HG03135 (cell line): ENCODE measurements around the gene BBS12.

Experiments
- ATAC-seq: cut with Tn5 transposase; IDR thresholded peaks from one replicate; pipeline ENCODE4 v1.9.1; 2021; ENCODE audit warnings: mild to moderate bottlenecking, moderate library complexity; ENCODE audit not compliant: unreplicated experiment

The BBS12 gene

DNA sequence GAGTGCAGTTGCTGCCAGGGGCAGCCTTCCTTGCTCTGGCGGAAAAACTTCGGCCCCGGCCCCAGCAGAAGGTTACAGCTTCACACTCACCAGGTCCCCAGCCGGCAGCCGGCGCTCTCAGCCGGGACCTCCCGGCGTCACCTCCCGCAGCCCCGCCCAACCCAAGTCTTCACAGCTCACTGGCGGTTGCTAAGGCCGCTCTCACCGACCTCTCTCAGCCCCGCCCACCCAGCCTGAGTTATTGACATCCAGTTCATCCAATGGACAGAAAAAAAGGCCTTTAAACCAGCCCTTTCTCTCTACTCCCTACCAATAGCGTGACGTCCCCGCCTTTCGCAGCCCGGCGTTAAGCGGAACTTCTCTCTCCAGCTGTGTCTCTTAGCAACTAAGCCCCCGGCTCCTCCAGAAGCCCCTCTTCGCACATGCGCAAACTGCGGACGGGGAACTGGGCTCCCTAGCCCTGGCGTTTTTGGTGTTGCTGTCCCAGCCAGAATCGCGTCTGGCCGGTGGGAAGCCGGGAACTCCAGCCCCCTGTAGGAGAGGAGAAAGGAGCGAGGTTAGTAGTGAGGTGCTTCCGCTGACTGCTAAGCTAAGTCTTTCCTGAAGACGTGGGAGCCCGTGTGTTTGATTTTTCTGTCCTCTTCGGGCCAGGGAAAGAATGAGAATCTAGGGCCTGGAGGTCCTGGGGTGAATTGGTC is at the start of gene BBS12:
BBS12 (plus strand) TSS at position 376 of the 698 bp plus-strand sequence. CDS start 9,189 bp downstream, outside the sequence.
- peak; percentile 100 for ATAC-seq

DNA sequence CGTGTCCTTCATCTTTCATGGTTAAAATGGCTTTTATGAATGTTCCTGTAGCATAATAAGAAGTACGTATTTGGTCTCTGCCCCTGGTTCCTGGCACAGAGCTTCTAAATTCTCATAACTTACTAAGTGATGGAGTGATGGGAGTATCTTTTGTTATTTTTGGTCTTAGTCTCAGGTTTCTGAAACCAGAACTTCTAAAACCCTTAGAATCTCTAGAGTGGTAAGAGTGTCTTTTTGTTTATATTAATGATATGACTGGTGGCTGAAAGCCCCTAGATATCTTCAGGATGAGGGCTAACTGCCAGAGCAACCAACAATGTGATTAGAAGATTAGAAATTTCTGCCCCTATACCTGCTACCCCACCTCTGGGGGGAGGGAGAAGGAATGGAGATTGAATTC is 45.8 kb upstream of the BBS12 start:
- no peak for ATAC-seq

DNA sequence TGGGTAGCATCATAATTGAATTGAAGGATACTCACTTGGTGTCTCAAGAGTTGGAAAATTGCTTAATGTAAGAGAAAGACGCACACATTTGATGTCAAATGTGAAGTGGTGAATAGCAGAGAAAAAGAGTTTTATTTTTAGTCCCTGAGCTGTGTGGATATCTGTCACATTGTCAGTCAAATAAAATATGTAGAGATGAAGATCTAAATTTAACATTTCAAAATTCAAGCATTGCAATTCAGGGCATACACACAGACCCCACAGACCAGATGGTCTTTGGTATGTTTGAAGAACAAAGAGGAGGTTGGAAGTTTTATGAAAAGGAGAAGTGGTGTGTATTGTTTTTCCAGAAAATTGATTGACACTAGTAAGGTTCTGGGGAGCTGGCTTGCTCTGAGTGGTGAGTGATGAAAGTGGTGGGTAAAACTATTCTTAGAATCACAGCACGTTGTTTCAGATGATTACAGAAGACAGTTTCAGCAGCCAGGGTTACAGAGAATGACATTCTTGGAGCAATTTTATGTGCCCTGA is 44.9 kb upstream of the BBS12 start:
- no peak for ATAC-seq

DNA sequence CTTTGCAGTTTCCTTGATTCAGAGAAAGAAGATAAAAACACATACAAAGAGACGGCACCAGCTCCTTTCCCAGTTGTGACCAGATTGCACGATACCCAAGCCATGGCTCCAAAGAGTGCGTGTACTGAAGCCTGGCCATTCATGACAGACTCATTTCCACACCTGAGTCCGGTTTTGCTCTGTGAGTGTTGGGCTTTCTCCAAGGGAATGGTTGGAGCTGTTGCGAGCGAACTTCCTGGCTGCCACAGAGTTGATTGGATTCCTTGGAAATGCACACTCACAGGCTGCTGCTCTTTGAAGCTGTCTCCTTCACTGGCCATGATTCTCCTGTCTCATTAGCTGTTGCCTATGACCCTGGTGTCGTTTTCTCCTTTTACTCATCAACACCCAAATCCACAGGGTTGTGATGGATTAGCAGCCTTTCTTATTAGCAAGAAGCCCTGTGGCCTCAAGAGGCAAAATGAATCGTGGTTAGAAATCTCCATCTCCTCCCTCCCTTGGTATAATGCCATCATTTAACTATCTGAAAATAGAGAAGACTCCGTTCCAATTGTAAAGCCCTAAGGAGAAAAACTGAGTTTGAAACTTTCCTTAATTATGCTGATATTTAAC is 43.9 kb upstream of the BBS12 start:
- no peak for ATAC-seq

DNA sequence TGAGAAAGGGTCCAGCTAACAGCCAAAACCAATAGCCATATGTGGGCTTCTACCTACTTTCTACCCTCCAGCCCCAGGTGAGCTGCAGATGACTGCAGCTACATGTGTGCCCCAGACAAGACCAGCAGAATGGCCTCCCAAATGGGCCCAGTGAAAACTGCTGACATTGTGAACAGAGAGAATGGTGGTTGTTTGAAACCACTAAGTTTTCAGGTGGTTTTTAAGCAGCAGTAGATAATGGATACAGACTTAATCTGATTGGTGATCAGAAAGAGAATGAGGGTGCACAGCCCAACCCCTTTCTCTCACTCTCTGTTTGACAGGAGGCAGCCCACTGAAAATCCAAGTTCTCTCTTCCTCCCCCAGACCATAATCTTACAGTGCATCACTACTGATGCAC is 42.5 kb upstream of the BBS12 start:
- peak; percentile 88 for ATAC-seq

DNA sequence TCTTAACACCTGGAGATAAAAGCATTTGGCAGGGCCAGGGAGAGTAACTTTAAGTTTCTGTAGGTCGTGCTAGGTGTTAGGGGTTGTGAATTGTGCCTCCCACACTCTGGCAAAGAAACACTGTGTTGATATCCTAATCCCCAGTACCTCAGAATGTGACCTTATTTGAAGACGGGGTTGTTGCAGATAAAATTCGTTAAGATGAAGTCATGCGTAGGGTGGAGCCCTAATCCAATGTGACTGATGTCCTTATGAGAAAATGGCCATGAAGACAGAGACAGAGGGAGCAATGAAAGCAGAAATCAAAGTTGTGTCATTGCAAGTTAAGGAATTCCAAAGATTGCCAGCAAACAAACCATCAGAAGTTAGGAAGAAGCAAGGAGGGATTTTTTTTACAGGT is 40.5 kb upstream of the BBS12 start:
- ATAC-seq: no peak

DNA sequence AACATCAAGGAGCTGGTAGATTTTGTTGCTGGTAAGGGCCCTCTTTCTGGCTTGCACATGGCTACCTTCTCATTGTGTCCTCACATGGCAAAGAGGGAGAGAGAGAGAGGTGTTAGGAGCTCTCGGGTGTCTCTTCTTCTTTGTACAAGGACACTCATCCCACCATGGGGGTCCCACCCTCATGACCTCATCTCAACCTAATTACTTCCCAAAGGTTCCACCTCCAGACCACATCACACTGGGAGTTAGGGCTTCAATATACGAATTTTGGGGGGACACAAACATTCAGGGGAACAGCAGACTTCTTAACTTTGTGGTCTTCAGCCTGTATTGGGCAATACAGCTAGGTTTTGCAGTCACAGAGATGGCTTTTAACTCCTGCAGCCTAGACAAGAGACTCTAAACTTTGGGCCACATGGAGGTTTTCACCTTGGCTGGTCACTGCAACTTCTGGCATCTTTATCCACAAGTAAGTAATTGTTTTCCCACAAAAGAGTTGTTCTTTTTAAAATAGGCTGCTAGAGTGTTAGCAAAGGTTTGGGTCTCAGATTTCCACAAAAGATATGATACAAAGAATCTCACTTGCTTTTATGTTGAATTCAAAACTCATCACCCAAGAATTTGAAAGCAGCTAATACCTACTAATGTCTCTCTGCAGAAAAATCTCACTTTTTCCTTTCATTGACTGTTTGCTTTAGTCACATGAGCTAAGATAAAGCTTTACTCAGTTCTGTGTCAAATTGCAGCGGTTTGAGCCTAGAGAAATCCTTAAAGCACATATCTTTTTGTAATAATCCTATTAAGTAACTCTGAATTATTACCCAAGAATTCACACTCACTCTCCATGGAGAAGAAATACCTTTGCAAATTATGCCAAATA is 39.6 kb upstream of the BBS12 start:
- ATAC-seq: no peak

DNA sequence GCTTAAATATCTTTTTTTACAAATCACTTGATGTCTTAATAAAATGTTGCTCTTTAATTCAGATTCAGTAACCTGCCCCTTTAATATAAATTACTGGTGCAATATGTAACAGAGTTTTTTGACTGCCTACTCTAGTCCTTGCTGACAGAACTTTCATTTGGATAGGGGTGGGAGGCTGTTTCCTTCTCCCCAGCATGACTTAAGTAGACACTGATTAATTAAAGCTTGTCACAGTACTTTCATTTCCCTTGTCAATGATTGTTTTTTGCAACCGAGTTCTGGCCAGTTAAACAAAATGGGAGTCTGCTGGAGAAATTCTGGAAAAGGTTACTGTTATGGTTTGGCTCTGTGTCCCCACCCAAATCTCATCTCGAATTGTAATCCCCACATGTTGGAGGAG is 37.3 kb upstream of the BBS12 start:
- ATAC-seq: no peak

DNA sequence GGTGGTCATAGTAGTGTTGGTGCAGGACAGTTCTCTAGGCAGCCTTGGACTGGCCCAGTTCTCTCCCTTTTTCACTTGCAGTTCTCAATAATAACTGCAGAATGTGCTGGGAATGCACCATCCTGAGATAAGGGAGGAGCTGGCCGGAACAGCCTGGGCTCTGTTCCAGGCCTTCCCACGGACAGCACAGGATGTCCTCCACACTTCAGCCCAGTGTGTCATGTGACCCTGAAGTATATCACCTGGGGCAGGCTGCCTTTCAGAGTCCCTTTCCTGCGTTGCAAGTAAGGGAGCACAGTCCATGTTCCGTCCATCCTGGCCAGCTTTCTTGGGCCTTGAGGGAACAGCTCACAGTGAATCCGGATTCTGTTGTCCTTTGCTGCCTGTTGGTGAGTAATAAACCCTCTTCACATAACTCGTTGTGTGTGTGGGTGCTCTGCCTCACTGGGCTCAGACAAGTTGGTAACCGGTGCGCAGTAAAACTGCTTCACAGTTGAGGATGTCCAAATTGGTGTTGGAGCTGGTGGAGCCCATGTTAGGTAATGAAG is 32.3 kb upstream of the BBS12 start:
- ATAC-seq: no peak

DNA sequence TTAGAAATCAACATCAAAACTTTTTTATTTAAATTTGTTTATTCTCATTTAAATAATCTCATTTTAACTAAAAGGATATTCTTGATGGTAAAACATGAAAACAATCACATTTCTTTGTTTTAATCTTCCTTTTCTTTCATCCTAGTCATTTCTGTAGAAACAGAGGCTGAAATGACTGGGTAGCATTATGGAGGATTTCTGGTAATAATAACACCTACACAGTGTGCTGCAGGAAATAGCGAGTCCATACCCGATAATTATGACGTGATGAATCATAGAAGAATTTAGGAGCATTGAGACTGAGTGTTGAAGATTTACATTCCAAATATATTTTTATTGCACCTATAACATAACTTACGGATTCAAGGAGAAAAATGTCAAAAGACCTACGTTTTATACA is 31.4 kb upstream of the BBS12 start:
- no peak for ATAC-seq

DNA sequence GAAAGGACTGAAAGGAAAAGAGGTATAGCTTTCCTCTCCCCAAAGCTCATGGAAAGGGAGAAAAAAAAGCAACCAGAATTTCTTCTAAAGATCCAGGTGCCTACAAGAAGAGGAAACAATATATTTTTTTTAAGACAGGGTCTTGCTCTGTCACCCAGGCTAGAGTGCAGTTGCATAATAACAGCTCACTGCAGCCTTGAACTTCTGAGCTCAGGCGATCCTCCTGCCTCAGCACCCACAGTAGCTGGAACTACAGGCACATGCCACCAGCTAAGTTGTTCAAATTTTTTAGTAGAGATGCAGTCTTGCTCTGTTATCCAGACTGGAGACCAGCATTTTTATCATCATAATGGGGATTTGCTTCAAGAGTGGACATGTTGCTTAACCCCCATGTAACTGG is 30.5 kb upstream of the BBS12 start:
- ATAC-seq: no peak

DNA sequence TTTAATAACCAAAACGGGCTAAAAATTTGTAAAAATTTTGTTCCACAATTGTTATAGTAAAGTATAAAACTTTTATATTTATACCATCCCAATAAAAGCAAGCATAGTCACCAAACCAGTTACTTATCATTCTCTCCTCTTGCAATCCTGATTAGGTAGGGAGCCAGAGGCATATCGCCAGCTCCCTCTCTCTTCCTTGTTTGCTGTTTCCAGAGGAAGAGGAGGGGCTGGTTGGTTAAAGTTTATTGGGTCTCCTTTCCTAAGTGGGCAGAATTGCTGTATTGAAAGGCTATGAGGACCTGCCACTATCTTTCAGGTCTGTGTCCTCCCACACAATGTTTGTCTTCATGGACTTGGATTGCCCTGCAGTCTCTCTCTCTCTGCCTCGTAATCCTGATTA is 29.6 kb upstream of the BBS12 start:
- no peak for ATAC-seq

DNA sequence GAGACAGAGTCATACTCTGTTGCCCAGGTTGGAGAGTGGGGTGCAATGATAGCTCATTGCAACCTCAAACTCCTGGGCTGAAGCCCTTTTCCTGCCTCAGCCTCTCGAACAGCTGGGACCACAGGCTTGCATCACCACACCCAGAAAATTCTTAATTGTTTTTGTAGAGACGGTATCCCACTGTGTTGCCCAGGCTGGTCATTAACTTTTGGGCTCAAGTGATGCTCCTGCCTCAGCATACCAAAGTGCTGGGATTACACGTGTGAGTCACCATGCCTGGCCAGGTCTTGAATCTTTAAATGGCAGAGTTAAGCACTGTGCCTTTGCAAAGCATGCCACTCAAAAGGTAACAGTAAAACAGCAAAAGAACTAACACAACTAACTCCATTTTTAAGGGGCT is 28.6 kb upstream of the BBS12 start:
- ATAC-seq: no peak

DNA sequence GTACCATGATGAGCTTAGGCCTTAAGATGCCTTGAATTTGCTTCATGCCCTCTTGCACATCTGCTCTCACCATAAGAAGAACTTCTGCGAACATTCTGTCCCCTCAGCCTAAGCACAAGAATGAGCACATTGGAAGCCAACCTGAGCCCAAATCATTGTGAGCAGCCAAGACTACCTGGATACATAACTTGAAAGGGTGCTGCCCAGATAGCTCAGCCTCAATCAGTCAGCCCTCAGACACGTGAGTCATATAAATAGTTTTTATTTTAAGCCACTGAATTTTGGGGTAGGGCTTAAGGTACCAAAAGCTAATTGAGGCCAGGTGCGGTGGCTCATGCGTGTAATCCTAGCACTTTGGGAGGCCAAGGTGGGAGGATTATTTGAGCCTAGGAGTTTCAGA is 27.5 kb upstream of the BBS12 start:
- no peak for ATAC-seq

DNA sequence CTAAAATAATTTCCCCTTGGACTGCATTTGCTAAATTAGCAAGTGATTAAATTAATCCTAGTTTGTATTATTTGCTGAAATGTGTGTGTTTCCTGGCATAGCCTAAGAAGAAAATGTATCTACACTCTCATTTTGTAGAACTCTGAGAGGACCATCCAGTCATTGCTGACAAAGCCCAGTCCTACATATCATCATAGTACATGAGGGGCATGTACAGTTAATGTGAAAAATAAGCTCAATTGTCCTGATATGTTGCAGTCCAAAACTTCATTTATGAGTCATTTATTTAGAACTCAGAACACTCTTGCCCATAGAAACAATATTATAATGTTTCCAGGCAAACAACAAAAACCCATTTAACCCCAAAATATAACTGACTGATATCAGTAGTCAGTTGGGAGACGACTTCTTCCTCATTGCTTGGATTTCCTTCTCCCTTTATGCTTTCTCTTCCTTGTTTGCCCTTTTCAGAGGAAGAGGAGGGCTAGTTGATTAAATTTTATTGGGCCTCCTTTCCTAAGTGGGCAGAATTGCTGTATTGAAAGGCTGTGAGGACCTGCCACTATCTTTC is 26.9 kb upstream of the BBS12 start:
- ATAC-seq: no peak

DNA sequence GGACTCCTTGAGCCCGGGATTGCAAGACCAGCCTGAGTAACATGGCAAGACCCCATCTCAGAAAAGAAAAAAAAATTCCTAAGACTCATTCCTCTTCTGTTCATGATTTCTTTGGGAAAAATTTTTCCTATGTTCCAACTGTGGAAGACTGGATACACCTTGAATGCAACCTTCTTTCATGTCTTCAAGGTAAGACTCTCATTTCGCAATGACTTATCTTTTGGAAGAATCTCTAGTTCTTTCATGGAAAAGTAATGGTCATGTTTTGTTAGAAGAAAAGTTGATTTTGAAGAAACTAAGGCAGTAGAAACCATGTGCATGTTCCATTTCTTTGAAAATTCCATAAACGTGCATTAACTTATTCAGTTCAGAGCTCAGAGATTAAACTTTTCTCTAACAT is 26.0 kb upstream of the BBS12 start:
- no peak for ATAC-seq

DNA sequence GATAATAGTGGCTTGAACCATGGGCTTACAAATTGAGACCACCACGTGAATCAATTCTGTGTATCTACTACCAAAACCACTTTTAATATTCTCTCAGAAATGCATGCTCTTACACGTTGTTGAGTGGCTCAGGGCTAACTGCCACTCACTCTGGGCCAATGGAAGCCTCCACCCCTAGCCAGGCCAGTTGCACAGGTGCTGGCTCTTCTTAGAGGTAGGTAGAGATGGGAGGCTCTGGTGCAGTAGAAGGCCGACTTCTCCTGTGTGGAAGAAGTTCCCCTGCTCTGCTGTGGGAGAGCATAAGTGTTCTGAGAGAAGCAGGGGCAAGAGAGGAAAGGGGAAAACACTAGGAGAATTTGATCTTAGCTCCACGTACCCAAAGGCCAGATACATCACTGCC is 25.0 kb upstream of the BBS12 start:
- no peak for ATAC-seq

DNA sequence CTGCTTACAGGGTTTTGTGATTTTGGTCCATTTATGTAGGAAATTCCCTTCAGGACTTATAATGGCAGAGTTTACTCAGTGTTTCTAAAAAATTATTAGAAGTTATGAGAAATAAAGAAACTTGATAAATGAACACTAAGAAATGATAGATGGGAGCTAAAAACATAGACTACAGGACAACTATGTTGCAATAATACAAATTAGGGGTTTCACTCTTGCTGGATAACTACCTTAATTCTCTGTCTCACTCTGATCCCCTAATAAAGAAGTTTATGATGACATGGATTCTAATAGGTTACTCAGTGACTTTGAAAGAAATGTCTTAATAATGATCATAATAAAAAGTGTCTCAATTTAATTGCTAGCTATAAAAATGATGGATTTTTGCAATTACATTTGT is 23.3 kb upstream of the BBS12 start:
- no peak for ATAC-seq

DNA sequence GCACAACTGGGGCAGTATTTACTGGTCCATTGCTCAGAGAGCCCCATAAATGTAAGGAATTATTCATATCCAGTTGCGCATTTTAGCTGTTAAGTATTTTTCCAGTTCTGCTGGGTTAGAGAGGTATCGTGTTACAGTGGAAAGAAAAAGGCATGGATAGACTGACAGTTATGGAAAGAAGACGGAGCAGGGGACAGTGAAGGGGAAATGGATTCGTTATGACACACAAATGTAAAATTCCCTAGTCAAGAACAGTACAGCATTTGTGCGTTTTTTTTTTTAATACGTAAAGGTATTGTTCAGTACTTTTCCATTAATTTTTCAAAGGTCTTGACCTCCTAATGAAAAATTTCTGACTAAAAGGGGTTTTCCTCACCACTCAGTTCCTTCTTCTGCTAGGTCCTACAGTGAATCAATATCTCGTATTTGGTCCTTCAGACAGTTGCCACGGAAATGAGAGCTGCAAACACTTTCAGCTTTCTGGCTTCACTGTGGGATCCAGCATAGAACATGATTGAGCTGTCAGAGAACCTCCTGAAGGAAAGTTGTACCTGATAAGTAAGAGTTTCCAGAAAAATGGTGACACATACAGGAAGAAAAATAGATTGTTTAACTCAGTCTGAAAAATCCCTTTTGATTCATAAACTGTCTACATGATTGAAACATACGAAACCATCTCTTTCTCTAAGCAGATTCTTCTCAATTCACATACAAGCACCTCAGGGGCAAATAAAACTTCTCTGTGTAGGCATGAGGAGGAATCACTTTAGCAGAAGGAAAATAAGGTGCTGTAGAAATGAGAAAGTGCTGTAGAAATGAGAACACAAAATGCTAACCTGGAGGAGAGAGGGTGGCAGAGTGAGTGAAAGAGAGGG is 21.8 kb upstream of the BBS12 start:
- ATAC-seq: peak; percentile 74

DNA sequence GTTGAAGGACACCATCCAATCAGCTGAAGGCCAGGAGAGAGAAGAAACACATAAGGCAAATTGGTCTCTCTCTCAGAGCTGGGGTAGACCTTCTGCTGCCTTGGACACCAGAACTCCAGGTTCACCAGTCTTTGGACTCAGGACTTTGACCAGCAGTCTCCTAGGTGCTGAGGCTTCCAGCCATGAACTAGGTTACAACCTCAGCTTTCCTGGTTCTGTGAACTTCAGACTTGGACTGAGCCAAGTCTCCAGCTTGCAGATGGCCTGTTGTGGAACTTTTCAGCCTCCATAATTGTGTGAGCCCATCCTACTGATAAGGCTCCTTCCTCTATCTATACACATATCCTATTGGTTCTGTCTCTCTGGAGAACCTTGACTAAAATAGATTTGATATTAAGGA is 20.6 kb upstream of the BBS12 start:
- ATAC-seq: no peak
